ENCODE results near the gene IL20.

Gene IL20

GRCh38 chr1:206904423-206905142 lies 39.2 kb downstream of the IL20 start:
- no peak for DNase-seq (ENCODE audit: low read depth)

GRCh38 chr1:206905295-206906164 lies 40.1 kb downstream of the IL20 start:
- DNase-seq (ENCODE audit: low read depth) = peak; percentile 78

GRCh38 chr1:206907304-206907991 lies 42.0 kb downstream of the IL20 start:
- no peak for DNase-seq (ENCODE audit: low read depth)

- no peak for DNase-seq (ENCODE audit: low read depth)
Observed at GRCh38 chr1:206908038-206908437, 42.6 kb downstream of the IL20 start.

GRCh38 chr1:206909161-206909882 lies 43.9 kb downstream of the IL20 start:
- DNase-seq (ENCODE audit: low read depth) = no peak

GRCh38 chr1:206909883-206910318 lies 44.5 kb downstream of the IL20 start:
- DNase-seq (ENCODE audit: low read depth) = no peak

GRCh38 chr1:206911064-206911663 lies 45.7 kb downstream of the IL20 start:
- peak; percentile 59 for DNase-seq (ENCODE audit: low read depth)

- DNase-seq (ENCODE audit: low read depth) = peak; percentile 63
Observed at GRCh38 chr1:206912445-206913095, 47.1 kb downstream of the IL20 start.

GRCh38 chr1:206913766-206914537 lies 48.5 kb downstream of the IL20 start:
- no peak for DNase-seq (ENCODE audit: low read depth)

- DNase-seq (ENCODE audit: low read depth) = no peak
Observed at GRCh38 chr1:206915030-206915735, 49.8 kb downstream of the IL20 start.

GRCh38 chr1:206916000-206916709 lies 50.7 kb downstream of the IL20 start:
- no peak for DNase-seq (ENCODE audit: low read depth)

- no peak for DNase-seq (ENCODE audit: low read depth)
Observed at GRCh38 chr1:206918076-206918475, 52.7 kb downstream of the IL20 start.

Data from fibroblast of gingiva (primary cell).